ENCODE data around the gene GRM7. TPM values are rescaled to one million over a fixed set of nuclear protein-coding genes. Genes with fewer than 3 reads are reported as not detected.

GRM7 gene
- polyA plus RNA-seq, 3 donors, result not detected

- Histone ChIP-seq H3K4me1 (ENCODE audit: control insufficient read depth in 1 of 2, insufficient read depth in 2 of 2, low read length in 2 of 2) (no peaks in the 10 kb centered on the region), H3K9me3 (replicated peaks in 1 of 2; ENCODE audit: control insufficient read depth in 1 of 2, insufficient read depth in 1 of 2, low read length in 2 of 2) (peaks cover 9 to 16% of the 10 kb centered on the region in 2 donors), H4K20me1 (ENCODE audit: insufficient read depth, low read length) (no peaks in the 10 kb centered on the region), H2AFZ (ENCODE audit: insufficient read depth, low read depth, low read length, poor library complexity, severe bottlenecking) (no peak overlapping the region), H3K27ac (ENCODE audit: low read depth in 1 of 2, low read length in 2 of 2) (no peak overlapping the region), H3K27me3 (ENCODE audit: control insufficient read depth in 2 of 2, insufficient read depth in 2 of 2, low read length in 2 of 2) (no peaks in the 10 kb centered on the region), H3K4me2 (replicated peaks; ENCODE audit: extremely low read depth, low read length, poor library complexity, severe bottlenecking) (no peak overlapping the region), H3K36me3 (replicated peaks in 1 of 2; ENCODE audit: control insufficient read depth in 1 of 2, insufficient read depth in 2 of 2, low read length in 2 of 2) (no peaks in the 10 kb centered on the region), H3K4me3 (replicated peaks in 1 of 3; ENCODE audit: low read depth in 2 of 3, low read length in 3 of 3) (no peak overlapping the region), H3K79me2 (ENCODE audit: insufficient read depth, low read length) (no peaks in the 10 kb centered on the region), H3K9ac (ENCODE audit: insufficient read depth, low read length, poor library complexity, severe bottlenecking) (no peak overlapping the region)
- WGBS (ENCODE audit: insufficient coverage), result no CpG with 5 or more reads among the region's 1 CpG
- no peak for DNase-seq
- intact Hi-C loops (cut with micrococcal nuclease), result no loop called here
- Mint-ChIP-seq H3K27me3 (ENCODE audit: low read depth in 3 of 3) (peaks cover 0 to 2% (median under 1%) of the 10 kb centered on the region in 3 donors), H3K4me1 (no peaks in the 10 kb centered on the region), H3K4me3 (no peak overlapping the region), H3K27ac (no peak overlapping the region), H3K9me3 (peaks cover 0 to 13% (median 5%) of the 10 kb centered on the region in 7 donors), H3K36me3 (no peaks in the 10 kb centered on the region)
- TF ChIP-seq CTCF (IDR thresholded peaks at IDR 0.05), result no peak
Observed at GRCh38 chr3:7095116-7095515, 234.2 kb downstream of the GRM7 start.

GRCh38 chr3:7100136-7100535 is 239.2 kb downstream of the GRM7 start:
- Mint-ChIP-seq H3K9me3 (peaks cover 0 to 9% (median 6%) of the 10 kb centered on the region in 7 donors), H3K27ac (no peak overlapping the region)
- no peak overlapping the region for H3K27ac ChIP-seq (ENCODE audit: low read depth in 1 of 2, low read length in 2 of 2)

More at GRCh38 chr3:7100136-7100535, 239.2 kb downstream of the GRM7 start:
- no peak for TF ChIP-seq CTCF (IDR thresholded peaks at IDR 0.05)
- no peaks in the 10 kb centered on the region for H3K36me3 ChIP-seq (replicated peaks in 1 of 2; ENCODE audit: control insufficient read depth in 1 of 2, insufficient read depth in 2 of 2, low read length in 2 of 2)
- Mint-ChIP-seq H3K4me3 (no peak overlapping the region), H3K4me1 (no peaks in the 10 kb centered on the region), H3K36me3 (no peaks in the 10 kb centered on the region), H3K27me3 (ENCODE audit: low read depth in 3 of 3) (peaks cover 0 to 2% (median 0%) of the 10 kb centered on the region in 3 donors)
- 67% methylated on average over 1 of the region's 1 CpG for WGBS (ENCODE audit: insufficient coverage)
- no peak overlapping the region for H3K4me2 ChIP-seq (replicated peaks; ENCODE audit: extremely low read depth, low read length, poor library complexity, severe bottlenecking)
- DNase-seq, result no peak
- H2AFZ ChIP-seq (ENCODE audit: insufficient read depth, low read depth, low read length, poor library complexity, severe bottlenecking), result no peak overlapping the region
- H3K4me1 ChIP-seq (ENCODE audit: control insufficient read depth in 1 of 2, insufficient read depth in 2 of 2, low read length in 2 of 2), result no peaks in the 10 kb centered on the region
- no peaks in the 10 kb centered on the region for H3K79me2 ChIP-seq (ENCODE audit: insufficient read depth, low read length)
- no peak overlapping the region for H3K9ac ChIP-seq (ENCODE audit: insufficient read depth, low read length, poor library complexity, severe bottlenecking)
- H3K27me3 ChIP-seq (ENCODE audit: control insufficient read depth in 2 of 2, insufficient read depth in 2 of 2, low read length in 2 of 2), result no peaks in the 10 kb centered on the region
- intact Hi-C loops (cut with micrococcal nuclease), result no loop called here
- H3K4me3 ChIP-seq (replicated peaks in 1 of 3; ENCODE audit: low read depth in 2 of 3, low read length in 3 of 3), result no peak overlapping the region
- peaks cover 4 to 13% of the 10 kb centered on the region in 2 donors for H3K9me3 ChIP-seq (replicated peaks in 1 of 2; ENCODE audit: control insufficient read depth in 1 of 2, insufficient read depth in 1 of 2, low read length in 2 of 2)
- H4K20me1 ChIP-seq (ENCODE audit: insufficient read depth, low read length), result no peaks in the 10 kb centered on the region

Measured in CD14-positive monocyte (primary cell).